ENCODE measurements around the gene PSMD6.

DNA sequence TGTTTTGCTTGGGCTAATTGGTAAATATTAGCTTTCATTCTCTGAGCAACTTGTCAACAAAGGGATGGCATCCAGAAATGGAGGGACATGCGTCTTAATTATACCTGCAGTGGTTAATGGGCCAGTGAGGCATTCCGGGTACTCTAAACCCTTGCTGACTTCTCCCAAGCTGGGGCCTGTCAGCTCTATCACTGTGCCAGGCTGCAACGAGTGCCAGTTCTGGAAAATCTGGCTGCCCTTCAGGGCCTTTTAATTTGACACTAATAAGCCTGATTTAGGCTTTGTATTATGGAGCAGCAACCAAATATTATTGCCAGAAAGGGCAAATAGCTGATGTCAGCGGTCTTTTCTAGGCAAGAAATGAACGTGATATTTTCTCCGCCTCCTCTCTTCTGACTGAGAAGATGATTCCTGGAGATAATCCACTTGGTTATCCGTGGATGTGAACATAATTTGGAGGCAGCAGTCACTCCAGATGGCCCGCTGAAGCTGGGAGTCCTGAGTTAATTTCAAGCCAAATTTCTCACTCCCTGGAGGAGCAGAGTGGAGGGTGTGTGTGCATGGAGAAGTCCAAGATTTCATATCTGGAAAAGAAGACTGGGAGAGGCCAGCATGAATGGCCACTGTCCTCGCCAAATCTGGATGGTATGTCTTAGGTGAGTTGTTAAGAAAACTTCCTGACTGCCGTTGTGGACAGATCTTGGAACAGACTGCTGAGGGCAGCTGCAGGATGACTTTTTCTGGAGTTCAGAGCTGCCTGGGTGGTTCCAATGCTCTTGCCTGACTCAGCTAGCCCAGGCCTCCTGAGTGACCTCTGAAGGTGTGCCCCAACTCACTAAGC, 44.4 kb upstream of the PSMD6 start:
- TF ChIP-seq EZH2 (IDR thresholded peaks at IDR 0.05) (no peak), POLR2AphosphoS5 (IDR thresholded peaks at IDR 0.05; ENCODE audit: borderline replicate concordance, low read depth, low read length) (no peak), FOXP2 (optimal IDR thresholded peaks at IDR 0.05; ENCODE audit: control extremely low read depth, extremely low read length, insufficient read depth) (no peak)
